PFSK-1 (cell line): Measurements from ENCODE around the gene TMEM245.

Experiments used
- FOXP2 ChIP-seq: optimal IDR thresholded peaks from 2 replicates; pipeline ENCODE3; 2011; ENCODE audit warnings: borderline replicate concordance, control low read depth, inconsistent platforms; ENCODE audit not compliant: insufficient read depth; ENCODE audit errors: extremely low read length, extremely low read depth
- POLR2AphosphoS5 ChIP-seq: IDR thresholded peaks from 2 replicates; pipeline ENCODE4 v1.6.1; 2012; ENCODE audit warnings: low read depth, mild to moderate bottlenecking, control low read depth, low read length, moderate library complexity
- REST ChIP-seq, 2 experiments: IDR thresholded peaks; 2 replicates each; pipeline versions ENCODE4 v1.6.1 to v1.8.0; 2011 to 2012; ENCODE audit warnings: low read depth in 2 of 2, low read length in 2 of 2, control low read depth in 1 of 2, inconsistent platforms in 1 of 2, mild to moderate bottlenecking in 1 of 2, moderate library complexity in 1 of 2; ENCODE audit not compliant: insufficient read depth in 1 of 2
- SIN3A ChIP-seq: IDR thresholded peaks from 2 replicates; pipeline ENCODE4 v1.6.1; 2012; ENCODE audit warnings: mild to moderate bottlenecking, low read length, moderate library complexity, borderline replicate concordance; ENCODE audit not compliant: insufficient read depth
- TAF1 ChIP-seq: IDR thresholded peaks from 2 replicates; pipeline ENCODE4 v1.6.1; 2012; ENCODE audit warnings: low read length, control low read depth, borderline replicate concordance; ENCODE audit not compliant: insufficient read depth

Gene TMEM245

GRCh38 chr9:109074236-109074889 is 45.4 kb downstream of the TMEM245 start:
- TF ChIP-seq FOXP2: no peak
- TF ChIP-seq TAF1: no peak
- no peak for TF ChIP-seq SIN3A
- no peak for TF ChIP-seq REST (IDR thresholded peaks at IDR 0.05; ENCODE audit: insufficient read depth in 1 of 2, low read depth in 2 of 2, low read length in 2 of 2)
- no peak for TF ChIP-seq POLR2AphosphoS5

GRCh38 chr9:109072821-109073435 is 46.8 kb downstream of the TMEM245 start:
- TF ChIP-seq SIN3A: no peak
- no peak for TF ChIP-seq REST (IDR thresholded peaks at IDR 0.05; ENCODE audit: insufficient read depth in 1 of 2, low read depth in 2 of 2, low read length in 2 of 2)
- TF ChIP-seq POLR2AphosphoS5: no peak
- TF ChIP-seq FOXP2: no peak
- TF ChIP-seq TAF1: no peak

GRCh38 chr9:109072133-109072692 is 47.5 kb downstream of the TMEM245 start:
- TF ChIP-seq POLR2AphosphoS5 (no peak), REST (IDR thresholded peaks at IDR 0.05; ENCODE audit: insufficient read depth in 1 of 2, low read depth in 2 of 2, low read length in 2 of 2) (no peak), FOXP2 (no peak), TAF1 (no peak), SIN3A (no peak)

GRCh38 chr9:109068764-109069163 is 51.0 kb downstream of the TMEM245 start:
- TF ChIP-seq POLR2AphosphoS5 (no peak), SIN3A (no peak)

GRCh38 chr9:109064963-109065702 is 54.6 kb downstream of the TMEM245 start:
- TF ChIP-seq POLR2AphosphoS5 (no peak), FOXP2 (no peak), SIN3A (no peak), REST (IDR thresholded peaks at IDR 0.05; ENCODE audit: insufficient read depth in 1 of 2, low read depth in 2 of 2, low read length in 2 of 2) (no peak), TAF1 (no peak)
